HG03432 (cell line): ENCODE data around the gene GHRHR.

ENCODE experiments used
- ATAC-seq: cut with Tn5 transposase; IDR thresholded peaks from one replicate; pipeline ENCODE4 v1.9.1; 2021; ENCODE audit warnings: mild to moderate bottlenecking, moderate library complexity; ENCODE audit not compliant: unreplicated experiment

Gene GHRHR

DNA sequence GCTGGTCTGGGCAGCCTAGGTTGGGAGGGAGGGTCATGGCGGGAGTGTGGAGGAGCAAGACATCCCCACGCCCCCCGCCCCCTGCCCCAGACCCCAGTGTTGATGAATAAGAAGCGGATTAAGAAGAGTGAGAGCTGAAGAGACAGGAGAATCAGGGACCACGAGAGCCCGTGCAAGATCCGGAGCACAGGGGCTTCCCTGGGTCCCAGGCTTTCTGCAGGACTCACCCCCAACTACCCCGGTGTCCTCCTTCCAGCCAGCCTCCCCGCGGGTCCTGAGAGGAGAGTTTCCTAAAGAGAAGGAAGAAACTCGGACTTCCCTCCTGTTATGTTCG lies 20.1 kb downstream of the GHRHR start:
- peak; percentile 5 for ATAC-seq

DNA sequence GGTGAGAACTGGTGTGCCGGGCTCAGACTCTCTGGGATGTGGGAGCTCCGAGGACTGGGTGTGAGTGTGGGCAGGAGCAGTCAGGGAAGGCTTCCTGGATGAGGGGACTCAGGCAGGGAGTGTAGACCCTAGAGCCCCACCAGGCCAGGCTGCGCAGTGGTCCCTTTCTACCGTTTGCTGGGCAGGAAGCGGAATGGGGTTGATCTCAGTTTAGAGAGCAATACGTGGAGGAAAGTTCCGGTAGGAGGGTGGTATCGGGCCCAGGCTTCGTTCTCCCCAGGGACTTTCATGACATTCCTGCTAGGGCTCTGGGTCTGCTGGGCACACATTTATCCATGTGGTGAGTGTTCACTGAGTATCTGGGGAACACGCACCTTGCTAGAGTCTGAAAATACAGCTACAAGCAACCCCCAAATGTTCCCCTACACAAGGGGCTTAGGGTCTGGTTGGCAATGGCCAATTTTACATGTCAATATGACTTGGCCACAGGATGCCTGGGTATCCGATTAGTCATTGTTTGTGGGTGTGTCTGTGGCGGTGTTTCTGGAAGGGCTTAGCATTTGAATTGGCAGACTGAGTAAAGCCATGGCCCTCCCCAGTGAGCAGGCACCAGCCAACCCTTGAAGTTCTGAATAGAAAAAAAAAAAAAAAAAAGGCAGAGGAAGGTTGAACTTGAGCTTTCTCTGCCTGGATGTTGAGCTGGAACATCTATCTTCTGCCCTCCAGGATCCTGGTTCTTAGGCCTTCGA lies 20.8 kb downstream of the GHRHR start:
- no peak for ATAC-seq

DNA sequence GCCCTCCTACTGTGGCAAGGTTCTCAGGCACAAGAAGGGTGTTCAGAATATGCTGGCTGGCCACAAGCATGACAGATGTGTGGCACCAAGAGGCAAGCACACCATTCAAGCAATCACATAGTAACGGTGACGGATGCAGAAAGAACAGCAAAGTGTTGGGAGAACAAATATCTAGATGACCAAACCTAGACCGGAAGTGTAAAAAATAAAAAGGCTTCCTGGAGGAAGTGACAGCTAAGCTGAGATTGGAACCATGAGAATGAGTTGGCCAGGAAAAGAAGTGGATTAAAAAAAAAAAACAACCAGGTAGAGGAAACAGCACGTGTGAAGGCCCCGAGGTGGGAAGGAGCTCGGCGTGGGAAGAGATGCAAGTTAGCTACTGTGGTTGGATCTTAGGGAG lies 22.0 kb downstream of the GHRHR start:
- no peak for ATAC-seq

DNA sequence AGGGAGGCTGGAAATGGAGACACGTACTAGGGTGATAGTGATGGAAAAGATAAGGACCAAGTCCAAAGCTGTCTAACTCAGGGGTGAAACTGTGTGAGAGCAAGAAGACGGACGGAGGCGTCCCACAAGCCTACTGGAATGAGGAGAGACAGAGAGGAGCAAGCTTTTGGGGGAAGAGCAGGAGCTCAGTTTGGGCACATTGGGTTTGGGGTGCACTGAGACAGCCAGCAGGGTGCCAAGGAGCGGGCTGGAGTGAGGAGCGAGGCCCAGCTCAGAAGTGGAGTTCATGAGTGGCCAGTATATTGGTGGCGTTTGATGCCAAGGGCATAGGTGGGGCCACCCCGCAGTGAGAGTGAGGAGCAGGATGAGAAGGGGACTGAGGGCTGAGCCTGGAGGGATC lies 22.6 kb downstream of the GHRHR start:
- no peak for ATAC-seq

DNA sequence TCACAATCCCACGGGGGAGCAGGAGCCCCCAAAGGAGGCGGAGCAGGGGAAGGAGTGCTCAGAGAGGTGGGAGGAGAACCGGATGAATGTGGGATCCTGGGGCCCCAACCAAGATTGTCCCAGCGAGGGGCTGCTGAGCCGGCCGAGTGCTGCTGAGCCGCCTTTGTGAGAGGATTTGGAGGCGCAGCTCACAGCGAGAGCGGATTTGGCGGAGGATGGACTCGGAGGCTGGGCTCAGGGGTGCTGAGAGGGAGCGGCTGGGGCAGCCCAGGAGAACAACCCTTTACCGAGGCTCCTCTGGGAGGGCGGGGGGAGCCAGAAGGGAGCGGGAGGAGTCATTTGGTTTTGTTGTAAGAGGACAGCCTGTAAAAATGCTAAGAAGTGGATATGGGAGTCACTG lies 23.0 kb downstream of the GHRHR start:
- ATAC-seq = no peak

DNA sequence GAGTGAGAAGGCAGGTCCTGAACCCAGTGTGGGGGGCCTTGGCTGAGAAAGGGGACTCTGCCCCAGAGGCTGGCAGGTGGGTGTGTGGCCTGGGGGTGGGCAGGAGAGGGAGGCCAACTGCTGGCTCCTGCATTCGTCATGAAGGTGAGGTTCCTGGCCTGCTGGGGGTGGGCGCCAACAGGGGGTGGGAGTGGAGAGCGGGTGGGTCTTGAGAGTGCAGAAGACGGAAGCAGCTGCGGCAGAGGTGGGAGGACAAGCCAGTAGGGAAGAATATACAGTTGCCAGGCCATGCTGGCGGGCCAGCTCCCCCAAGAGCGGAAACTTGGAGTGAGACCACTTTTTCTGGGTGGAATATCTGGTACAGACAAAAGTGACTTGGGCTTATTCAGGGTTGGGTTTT lies 23.4 kb downstream of the GHRHR start:
- ATAC-seq = no peak

DNA sequence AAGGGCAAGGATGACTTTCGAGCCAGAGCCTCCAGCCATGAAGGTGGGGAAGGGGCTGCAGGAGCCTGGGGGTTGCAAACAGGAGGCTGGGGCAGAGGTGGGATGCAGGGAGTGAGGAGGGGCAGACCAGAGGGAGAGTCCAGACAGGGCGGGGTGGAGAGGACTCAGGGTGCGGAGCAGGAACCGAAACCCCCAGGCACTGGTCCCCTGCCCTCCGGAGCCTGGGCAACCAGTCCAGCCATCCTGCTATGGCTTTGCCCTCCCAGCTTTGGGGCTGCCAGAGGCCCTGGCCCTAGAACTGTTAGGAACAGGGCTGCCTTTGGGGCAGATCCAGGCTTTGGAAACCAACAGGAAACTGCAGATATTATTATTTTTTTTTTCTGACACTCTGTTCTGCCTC lies 24.2 kb downstream of the GHRHR start:
- no peak for ATAC-seq

DNA sequence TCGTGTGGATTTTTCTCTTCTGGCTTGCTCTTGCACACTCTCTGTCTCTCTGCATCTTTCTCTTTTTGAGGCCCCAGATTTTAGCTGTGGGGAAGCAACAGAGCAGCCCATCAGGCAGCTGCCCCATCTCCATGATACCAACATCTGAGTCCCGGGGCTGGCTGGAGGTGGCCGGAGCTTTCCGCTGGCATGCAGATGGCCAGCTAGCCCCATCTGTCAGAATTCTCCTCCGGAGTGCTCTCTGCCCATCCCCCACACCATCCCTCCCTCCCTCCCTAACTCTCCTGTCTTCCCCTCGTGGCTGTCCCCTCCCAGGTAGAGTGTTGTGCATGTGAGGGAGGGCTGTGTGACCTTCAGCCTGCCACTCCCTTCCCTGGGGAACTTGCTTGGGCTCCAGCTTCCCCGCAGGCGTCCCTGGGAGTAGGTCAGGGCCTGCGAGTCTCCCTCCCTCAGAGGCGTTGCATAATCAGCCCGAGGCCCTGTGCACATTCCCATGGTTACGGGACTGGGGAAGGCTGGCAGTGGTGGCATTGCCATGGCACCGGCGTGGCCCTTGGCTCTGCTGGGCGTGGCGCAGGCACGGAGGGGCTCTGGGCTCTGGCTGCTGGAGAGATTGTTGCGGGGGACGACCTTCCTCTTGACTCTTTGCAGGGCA lies 24.7 kb downstream of the GHRHR start:
- ATAC-seq = no peak

DNA sequence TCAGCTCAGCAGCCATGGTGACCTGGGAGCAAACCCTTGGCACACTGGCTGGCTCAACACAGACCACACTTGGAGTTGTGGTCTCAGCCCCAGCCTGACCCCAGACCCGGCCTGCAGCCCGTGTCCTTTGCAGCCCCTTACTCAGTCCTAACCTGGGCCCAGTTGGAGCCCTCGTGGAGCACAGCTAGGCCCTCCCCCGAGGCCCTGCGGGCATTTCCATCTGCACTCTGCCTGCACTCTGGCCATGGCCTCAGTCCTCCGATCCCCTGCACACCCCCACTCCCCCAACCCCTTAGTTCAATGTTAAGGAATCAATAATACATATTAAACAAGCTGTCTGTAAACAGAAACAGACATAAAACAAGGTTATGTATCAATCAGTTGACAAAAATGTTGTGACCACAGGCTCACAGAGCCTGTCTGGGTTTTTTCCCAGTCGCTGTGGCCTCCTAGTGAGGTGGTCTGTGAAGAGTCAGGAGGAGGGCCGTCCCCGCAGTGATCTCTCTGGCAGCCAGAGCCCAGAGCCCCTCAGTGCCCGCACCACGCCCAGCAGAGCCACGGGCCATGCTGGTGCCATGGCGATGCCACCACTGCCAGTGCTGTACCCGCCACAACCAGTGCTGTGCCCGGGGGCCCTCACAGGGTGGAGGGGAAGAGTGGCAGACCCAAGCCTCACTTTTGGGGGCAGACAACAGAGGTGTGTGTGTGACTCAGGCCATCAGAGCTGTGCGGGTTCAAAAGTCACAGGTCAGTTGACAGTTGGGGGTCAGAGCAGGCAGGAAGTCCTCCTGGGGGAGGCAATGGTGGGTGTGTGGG lies 25.5 kb downstream of the GHRHR start:
- ATAC-seq = no peak

DNA sequence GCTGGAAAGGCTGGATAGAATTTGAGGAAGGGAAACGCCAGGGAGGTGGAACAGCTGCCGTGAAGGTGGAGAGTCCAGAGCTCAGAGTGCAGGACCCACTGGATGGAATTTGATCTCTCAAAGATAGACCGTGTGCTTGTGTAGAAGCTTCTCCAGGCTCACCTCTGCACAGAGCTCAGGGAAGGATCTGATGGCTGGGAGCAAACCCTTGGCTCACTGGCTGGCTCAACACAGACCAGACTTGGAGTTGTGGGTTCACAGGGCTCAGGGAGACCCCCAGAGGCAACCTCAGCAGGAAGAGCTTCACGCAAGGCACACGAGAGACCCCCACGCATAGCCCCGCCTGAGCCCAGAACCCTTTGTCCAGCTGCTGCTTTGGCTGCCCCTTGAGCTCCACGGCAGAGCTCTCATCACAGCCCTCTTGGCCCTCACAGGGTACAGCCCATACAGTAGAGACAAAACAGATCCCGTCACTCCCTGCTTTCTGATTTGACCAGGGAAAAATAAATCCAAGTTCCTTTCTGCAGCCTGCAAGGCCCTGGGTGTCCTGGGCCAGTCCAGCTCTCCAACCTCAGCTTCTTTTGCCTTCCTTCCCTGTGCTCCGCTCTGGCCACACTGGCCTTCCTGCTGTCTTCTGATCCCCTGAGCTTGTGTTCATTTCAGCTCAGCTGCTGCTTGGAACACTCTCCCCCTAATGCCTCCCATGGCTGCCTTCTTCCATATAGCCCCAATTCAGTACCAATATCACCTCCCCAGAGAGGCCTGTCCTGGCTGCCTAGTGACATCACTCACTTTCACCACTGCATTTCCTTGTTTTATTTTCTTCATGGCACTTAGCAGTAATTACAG lies 26.3 kb downstream of the GHRHR start:
- no peak for ATAC-seq

DNA sequence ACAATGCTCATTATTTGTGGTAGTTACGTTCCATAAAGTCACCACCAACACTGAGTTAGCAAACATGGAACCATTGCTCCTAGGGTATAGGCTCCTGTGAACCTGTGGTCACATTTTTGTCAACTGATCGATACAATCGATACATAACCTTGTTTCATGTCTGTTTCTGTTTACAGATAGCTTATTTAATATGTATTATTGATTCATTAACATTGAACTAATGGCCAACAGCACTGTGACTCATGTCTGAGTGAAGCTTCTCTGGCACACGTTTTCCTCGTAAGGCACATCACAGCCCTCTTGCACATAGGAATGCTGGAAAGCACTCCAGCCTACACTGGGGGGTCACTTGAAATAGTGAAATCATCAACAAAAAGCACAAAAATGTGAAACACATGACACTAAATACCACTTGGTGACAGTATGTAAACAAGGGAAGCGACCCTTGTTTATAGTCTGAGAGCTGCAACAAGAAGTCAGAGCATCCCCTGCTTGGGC lies 27.0 kb downstream of the GHRHR start:
- no peak for ATAC-seq

DNA sequence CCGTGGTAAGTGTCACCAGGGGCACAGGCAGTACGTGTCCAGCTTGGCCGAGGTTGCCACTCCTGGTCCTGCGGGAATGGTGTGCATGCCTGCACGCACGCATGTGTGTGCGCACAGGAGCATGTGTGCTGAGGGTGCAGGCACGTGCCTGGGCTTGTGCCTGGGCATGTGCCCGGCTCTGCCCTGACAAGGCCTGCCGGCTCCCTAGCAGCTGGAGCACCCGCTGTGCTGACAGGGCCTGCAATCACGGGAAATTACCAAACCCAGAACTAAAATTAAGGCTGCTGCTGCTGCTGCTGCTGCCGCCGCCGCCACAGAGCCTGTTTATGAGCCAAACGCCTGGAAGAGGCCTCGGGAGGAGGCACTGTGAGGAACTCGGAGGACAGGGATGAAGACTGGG lies 28.7 kb downstream of the GHRHR start:
- no peak for ATAC-seq

DNA sequence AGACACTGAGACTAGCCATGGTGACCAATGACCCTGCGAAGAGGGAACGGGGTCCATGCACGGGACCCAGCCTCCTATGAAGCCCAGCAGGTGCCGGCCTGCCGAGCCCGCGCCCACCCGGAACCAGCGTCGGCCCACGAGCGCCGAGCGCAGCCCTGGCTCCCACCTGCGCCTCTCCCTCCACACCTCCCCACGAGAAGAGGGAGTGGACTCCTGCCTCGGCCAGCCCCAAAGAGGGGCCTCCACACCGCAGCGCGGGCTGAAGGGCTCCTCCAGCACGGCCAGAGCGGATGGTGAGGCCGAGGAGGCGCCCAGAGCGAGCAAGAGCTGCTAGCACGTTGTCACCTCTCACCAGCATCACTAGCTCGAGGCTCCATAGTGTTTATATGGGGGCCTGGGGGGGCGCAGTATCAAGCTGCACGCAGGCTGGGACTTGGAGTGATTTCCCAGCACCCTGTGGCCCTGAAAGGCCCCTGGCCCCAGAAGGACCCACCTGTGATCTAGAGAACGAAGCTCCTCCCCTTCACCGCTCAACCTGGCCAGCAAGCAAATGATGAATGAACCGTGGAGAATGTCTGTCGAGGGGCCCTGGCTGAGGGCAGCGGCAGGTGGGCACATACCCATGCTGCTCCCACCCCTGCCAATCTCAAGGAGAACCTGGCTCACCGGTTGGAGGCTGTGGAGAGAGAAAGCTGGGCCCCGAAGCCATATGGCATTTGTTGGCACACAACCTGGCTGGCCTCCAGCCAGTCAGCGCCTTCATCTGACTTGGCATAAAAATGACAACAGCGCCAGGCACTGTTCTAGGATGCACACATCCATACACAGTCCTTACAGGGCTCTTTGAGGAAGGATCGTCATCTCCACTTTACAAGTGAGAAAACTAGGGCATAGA lies 30.7 kb downstream of the GHRHR start:
- no peak for ATAC-seq

DNA sequence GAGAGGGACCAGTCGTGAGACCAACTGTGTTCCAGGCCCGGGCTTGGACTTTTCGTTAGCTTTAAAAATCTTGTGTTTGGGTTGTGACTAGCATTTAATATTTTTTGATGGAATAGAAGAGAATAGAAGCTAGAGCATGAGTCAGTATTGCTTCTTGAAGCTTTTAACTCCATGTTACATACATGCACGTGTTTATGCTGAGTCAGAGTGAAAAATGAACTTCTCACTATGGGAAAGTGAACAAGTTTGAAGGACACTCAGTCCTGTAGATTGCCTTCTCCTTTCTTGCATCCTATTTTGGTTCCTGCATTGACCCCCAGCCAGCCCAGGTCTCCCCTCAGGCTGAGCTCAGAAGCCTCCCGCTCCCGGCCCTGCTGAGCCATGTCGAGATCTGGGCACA lies 31.8 kb downstream of the GHRHR start:
- no peak for ATAC-seq

DNA sequence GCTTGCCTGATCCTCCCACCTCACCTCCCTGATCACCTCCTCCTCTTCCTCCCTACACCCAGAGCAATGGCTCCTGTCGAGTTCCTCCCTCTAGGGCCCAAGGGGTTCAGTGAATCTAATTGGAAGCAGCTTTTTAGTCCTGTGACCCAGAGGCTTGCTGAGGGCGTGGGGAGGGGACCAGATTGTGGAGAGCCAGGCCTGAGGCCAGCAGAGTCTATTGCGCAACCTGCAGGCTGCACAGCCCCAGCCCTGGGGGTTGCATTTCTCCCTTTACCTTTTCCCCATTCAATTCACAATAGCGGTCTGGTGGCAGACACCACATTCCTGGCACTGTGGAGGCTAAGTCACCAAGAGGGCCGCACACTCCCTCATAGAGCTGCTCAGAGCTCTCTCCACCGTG lies 32.5 kb downstream of the GHRHR start:
- no peak for ATAC-seq

DNA sequence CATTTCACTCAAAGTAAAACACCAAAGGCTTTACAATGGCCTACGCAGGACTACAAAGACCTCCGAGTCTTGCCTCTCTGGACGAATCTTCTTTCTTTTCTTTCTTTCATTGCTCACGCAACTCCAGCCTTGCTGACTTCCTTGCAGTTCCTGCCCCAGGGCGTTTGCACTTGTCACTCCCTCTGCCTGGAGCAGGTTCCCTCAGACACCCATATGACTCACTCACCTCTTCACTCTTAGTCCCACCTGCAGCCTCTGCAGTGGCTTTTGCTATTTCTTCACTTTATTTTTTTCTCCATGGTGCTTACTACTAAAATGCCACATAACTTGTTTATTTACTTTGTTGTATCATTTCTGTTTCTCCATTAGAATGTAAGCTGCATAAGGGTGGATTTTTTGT lies 33.1 kb downstream of the GHRHR start:
- ATAC-seq = no peak

DNA sequence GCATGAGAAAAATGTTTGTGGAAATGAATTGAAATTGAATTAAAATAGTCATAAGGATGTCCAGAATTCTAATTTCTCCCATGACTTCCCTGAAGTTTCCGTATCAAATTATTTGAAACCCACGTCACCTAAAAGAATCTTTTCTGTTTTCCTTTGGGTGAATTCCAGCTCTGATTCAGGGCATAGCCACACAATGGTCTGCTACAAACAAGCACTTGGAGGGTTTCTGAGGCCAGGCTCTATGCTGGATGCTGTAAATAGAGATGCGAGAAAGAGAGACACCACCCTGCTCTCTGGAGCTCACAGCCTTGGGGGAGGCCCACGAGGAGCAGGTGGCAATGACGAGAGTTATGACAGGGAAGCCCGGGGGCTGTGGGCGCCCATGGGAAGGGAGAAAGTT lies 33.6 kb downstream of the GHRHR start:
- no peak for ATAC-seq

DNA sequence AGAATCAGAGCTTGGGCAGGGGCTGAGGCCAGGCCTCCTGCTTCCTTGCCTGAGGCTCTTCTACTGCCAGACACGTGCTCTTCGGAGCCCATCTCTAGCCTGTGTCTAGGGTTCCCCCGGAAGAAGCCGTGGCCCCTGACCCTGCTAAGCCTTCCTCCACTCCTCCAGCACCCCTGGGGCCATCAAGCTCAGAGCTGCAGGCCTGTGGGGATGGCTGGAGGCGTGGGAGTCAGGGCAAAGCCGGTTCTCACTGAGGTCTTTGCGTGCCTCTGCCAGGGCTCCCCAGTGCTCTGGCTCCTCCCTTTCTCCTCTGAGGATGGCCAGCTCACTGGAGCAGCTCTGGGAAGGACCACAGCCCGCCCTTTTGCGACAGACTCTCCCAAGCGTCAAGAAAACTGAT lies 34.4 kb downstream of the GHRHR start:
- ATAC-seq = no peak

DNA sequence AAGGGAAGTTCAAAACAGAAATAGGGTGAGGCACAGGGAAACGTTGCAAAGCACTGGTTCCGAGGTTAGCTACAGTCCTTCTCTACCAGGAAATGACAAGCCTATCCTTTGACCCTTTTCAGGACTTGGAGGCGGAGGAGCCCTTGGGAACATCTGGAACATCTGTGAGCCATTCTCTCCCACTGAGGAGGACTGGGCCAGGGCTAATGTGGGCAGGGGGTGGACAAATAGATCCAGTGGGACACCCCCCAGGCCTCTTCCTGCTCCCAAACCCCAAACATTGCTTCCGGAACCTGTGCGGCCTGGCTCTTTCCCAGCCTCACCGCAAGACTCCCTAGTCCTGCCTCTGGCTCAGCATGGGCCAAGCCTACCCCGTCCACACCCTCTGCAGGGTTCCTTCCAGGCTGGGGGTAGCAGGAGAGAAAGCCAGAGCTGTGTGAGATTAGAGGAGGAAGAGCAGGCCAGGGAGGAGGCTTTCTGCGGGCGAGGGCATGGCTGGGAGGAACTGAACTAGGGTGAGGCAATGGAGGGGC lies 36.5 kb downstream of the GHRHR start:
- ATAC-seq = no peak

DNA sequence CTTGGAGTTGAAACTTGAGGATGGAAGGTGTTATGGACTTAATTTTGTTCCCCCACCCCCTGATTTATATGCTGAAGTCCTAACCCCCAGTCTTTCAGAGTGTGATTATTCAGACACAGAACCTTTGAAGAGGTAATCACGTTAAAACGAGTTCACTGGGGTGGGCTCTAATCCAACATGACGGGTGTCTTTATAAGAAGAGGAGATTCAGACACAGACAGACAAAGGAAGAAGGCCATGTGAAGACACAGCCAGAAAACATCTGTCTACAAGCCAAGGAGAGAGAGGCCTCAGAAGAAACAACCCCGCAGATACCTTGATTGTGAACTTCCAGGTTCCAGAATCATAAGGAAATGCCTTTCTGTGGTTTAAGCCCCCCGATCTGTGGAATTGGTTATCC lies 37.0 kb downstream of the GHRHR start:
- no peak for ATAC-seq
